A172 (cell line): ENCODE measurements around the gene SLCO3A1. TPM values are rescaled to one million over a fixed set of nuclear protein-coding genes. Genes with fewer than 3 reads are reported as not detected.
"Not testable (repeated sequence)": the region's sequence is repeated elsewhere in the genome, so short reads cannot be mapped to it uniquely, and the experiment has no call there.

Source experiments
- DNase-seq: peaks from one replicate; pipeline ENCODE4 v3.0.0-alpha.2; 2015; ENCODE audit warnings: low spot score
- total RNA-seq: library from RNA; depleted of rRNA; stranded (reverse); fragments of >200 nt; shearing (Covaris generic); gene quantifications from 2 replicates; pipeline ENCODE4 v1.2.3, GENCODE V29; 2014

SLCO3A1 gene
- total RNA-seq, 1 experiment from 2014 or later = 4.0 TPM

GRCh38 chr15:92161039-92161670 lies 307.6 kb downstream of the SLCO3A1 start:
- DNase-seq = no peak

GRCh38 chr15:92162657-92163056 lies 309.1 kb downstream of the SLCO3A1 start:
- DNase-seq = no peak

GRCh38 chr15:92163641-92164040 lies 310.1 kb downstream of the SLCO3A1 start:
- no peak for DNase-seq

GRCh38 chr15:92164327-92165000 lies 311.0 kb downstream of the SLCO3A1 start:
- DNase-seq = peak; percentile 72

GRCh38 chr15:92165001-92165346 lies 311.5 kb downstream of the SLCO3A1 start:
- no peak for DNase-seq

GRCh38 chr15:92166029-92166428 lies 312.5 kb downstream of the SLCO3A1 start:
- DNase-seq = no peak

GRCh38 chr15:92166751-92167405 lies 313.4 kb downstream of the SLCO3A1 start:
- DNase-seq = no peak

GRCh38 chr15:92167451-92167850 lies 313.9 kb downstream of the SLCO3A1 start:
- DNase-seq = no peak

- DNase-seq = no peak
These were observed 314.7 kb downstream of the SLCO3A1 start for GRCh38 chr15:92168066-92168683.

- DNase-seq = no peak
These were observed 317.4 kb downstream of the SLCO3A1 start for GRCh38 chr15:92170897-92171296.

GRCh38 chr15:92178911-92179310 lies 325.4 kb downstream of the SLCO3A1 start:
- no peak for DNase-seq

- no peak for DNase-seq
These were observed 330.6 kb downstream of the SLCO3A1 start for GRCh38 chr15:92184142-92184541.

- DNase-seq = no peak
These were observed 331.2 kb downstream of the SLCO3A1 start for GRCh38 chr15:92184679-92185230.

GRCh38 chr15:92187975-92188374 lies 334.5 kb downstream of the SLCO3A1 start:
- DNase-seq = no peak

GRCh38 chr15:92189166-92189565 lies 335.7 kb downstream of the SLCO3A1 start:
- DNase-seq = no peak

GRCh38 chr15:92195241-92195640 lies 341.7 kb downstream of the SLCO3A1 start:
- DNase-seq = no peak

GRCh38 chr15:92196342-92196741 lies 342.8 kb downstream of the SLCO3A1 start:
- no peak for DNase-seq

- DNase-seq = no peak
These were observed 344.2 kb downstream of the SLCO3A1 start for GRCh38 chr15:92197746-92198145.

- no peak for DNase-seq
These were observed 347.4 kb downstream of the SLCO3A1 start for GRCh38 chr15:92200891-92201290.

GRCh38 chr15:92205255-92205739 lies 351.8 kb downstream of the SLCO3A1 start:
- DNase-seq = no peak

GRCh38 chr15:92207601-92208000 lies 354.1 kb downstream of the SLCO3A1 start:
- not testable (repeated sequence) for DNase-seq
